Endothelial cell of umbilical vein (primary cell): ENCODE data around the gene M1AP.

Experiments
- GATA2 ChIP-seq: IDR thresholded peaks from 2 replicates; pipeline ENCODE4 v1.7.0; 2011; ENCODE audit warnings: low read depth, mild to moderate bottlenecking, moderate library complexity, mixed read lengths, low read length; ENCODE audit not compliant: insufficient read length, insufficient read depth
- MAX ChIP-seq: IDR thresholded peaks from 2 replicates; pipeline ENCODE4 v1.6.1; 2011; ENCODE audit not compliant: insufficient read depth, insufficient read length
- POLR2A ChIP-seq: IDR thresholded peaks from 2 replicates; pipeline ENCODE4 v1.6.1; 2012; ENCODE audit warnings: low read depth, mild to moderate bottlenecking, control low read depth, low read length

DNA sequence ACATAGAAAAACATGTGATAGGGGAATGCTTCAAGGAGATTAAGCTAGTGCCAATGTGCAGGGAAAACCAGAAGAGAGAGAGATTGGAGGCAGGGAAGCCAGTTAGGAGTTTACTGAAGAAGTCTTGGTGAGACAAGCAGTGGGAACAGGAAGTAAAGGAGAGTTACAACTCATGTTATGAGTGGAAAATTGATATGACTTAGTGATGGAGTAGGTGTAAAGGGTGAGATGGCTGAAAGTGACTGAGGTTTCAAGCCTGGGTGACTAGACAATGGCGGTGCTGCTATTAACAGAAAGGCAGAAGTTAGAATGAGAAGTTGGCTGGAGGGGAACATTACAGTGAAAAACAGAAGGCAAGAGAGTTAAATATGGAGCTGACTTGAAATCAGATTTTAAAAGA is 77.1 kb downstream of the M1AP start:
- TF ChIP-seq POLR2A (no peak), GATA2 (no peak), MAX (no peak)
